GM18526 (cell line): ENCODE measurements around the gene KCNK4.

Source experiments
- POLR2A ChIP-seq: IDR thresholded peaks from 3 replicates; pipeline ENCODE4 v1.6.1; 2011; ENCODE audit not compliant: insufficient read length; ENCODE audit errors: extremely low read depth

KCNK4 gene

DNA sequence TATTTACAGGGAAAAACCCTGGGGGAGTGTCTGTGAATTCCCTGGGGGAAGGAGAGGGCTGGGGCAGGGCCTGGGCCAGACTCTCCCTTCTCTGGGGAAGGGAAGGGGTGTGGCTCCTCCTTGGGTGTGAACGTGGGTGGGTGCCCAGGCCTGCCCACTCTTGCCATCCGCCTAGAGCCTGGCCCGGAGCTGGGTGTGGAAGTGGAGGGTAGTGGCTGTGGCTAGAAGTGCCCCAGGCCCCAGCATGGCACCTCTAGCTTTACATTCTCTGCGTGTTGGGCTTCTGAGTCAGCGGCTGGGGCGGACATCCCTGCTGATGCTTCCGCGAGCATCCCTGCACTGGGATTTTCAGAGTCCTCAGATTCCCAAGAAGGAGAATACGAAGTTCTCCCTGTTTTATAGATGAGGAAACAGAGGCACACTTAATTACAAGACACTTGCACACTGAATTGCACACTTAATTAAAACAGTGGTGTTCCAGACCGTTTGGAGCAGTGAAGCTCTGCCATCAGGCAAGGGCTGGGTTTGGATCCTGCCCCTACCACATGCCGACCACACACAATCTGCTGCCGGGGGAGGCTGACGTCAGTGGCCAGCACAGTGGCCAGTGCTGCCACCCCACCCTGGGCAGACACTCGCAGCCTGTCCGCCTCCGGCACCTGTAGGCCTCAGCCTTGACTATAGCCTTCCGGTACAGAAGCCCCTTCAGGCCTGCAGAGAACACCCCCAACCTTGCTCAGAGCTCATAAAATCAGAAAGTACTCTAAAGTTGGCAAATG, 14.3 kb upstream of the KCNK4 start:
- TF ChIP-seq POLR2A, result no peak

- no peak for TF ChIP-seq POLR2A
These were observed 12.4 kb upstream of the KCNK4 start for GRCh38 chr11:64278576-64279190.

- TF ChIP-seq POLR2A, result no peak
These were observed 8.9 kb upstream of the KCNK4 start for GRCh38 chr11:64281957-64282770.

GRCh38 chr11:64283092-64283491, 8.0 kb upstream of the KCNK4 start:
- TF ChIP-seq POLR2A, result no peak

DNA sequence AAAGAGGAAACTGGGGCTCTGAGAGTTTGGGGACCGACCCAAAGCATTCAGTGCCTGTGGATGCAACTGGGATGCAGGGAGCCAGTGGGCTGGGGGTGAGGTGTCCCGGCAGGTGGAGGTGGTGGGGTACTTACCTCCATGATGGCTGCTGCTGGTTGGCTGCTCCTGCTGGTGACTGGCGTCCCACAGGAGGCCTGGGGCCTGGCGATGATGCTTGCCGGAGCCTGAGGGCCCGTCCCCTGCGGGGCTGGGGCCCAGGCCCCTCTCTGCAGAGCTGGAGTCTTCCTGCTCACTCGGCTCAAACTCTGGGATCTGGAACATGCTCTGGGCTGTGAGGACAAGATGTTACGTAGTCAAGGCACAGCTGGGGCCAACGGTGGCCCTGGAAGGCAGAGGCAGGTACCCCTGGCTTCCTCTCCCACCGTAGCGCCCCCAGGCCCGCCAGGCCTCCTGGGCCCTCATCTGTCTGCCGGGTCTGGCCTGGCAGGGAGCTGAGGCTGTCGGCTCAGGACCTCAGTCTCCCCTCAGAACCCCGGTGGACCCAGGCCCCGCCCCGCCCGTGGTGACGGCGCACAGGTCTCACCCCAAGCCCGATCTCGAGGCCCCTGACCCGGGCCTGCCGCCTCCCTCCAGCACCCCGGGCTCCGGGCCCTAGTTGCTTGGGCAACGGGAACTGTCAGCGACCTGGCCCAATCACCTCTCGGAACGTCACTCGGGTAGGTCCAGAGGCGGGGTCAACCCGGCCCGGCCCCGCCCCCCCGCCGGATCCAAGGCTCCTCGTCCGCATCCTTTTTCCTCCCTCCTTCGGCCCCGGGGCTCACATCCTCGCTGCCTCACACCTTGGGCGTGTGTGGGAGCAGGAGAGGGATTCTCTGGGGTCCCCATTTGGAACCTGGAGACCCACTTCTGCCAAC, 6.8 kb upstream of the KCNK4 start, which contains the start of gene BAD:
TSS of gene BAD (minus strand) at position 618 of the 914 bp plus-strand sequence. CDS start at position 321, 297 bp downstream.
- peak; percentile 59 for TF ChIP-seq POLR2A

DNA sequence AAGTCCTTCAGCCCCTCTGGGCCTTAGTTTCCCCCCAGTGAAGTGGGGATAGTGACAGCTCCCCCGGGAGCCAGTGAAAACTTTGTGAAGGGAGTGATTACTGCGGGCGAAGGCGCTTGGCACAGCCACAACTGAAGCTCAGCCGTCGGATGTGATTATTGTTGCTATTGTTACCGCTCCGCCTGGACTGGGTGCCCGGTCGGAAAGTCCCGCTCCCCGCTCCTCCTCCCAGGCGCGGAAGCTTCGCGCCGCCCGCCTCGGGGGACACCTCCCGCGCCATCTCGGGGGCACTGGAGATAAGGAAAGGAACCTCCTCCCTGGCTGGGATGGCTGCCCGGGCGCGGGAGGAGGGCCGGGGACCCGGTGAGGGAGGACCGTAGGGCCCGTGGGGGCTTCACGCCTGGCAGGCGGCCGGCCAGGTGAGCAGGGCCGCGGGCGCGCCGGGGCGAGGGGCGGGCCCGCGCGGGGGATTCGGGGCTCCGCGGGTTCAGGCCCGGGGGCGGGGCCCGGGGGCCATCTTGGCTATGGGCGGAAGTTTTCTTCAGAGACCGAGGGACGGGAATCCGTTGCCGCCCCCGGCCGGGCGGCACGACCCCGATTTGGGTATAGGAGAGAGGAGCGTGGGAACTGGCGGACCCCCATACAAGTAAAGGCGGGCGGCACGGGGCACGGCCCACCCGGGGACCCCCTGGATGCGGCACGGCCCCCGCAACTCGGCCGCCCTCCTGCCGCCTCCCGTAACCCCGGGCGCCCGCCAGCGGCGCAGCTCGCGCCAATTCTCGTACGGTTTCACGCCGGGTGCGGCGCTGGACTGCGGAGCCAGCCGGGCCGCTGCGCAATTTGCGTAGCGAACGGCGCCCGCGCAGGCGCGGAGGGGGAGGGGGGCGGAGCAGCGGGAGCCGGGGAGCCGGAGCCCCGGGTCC, 5.9 kb upstream of the KCNK4 start, which contains the start of gene GPR137:
TSS of gene GPR137 (plus strand) at position 887 of the 923 bp plus-strand sequence. CDS start 677 bp downstream, outside the sequence.
- TF ChIP-seq POLR2A, result peak; percentile 11

DNA sequence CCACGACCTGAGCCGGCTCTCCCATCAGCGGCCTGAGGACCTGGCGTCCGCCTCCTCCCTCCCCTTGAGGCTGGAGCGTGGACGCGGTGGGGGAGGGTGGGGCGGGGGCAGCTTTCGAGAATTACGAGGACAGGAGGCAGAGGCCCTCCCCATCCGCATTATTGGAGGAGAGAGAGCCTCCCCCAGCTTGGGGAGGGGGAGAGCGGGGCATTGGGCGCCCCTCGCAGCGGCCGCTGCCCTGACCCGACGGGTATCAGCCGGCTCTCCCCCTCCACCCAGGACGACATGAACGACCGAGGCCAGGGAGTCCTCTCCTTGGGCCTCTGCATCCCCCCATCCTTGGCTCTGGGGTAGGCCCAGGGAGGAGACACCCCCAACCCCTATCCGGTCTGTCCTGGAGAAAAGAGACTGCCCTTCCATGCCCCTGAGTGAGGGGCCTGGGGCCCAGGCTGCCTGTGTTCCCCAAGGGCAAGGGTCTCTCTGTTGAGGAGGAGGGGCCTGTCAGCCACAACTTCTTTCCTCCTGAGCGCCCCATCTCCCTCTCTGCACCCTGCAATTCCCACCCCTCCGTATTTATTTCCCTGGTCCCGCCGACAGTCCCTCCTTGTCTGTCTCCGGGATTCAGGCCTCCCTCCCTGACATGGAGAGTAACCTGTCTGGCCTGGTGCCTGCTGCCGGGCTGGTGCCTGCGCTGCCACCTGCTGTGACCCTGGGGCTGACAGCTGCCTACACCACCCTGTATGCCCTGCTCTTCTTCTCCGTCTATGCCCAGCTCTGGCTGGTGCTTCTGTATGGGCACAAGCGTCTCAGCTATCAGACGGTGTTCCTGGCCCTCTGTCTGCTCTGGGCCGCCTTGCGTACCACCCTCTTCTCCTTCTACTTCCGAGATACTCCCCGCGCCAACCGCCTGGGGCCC, 5.0 kb upstream of the KCNK4 start:
- TF ChIP-seq POLR2A, result peak; percentile 11

- no peak for TF ChIP-seq POLR2A
These were observed 4.3 kb upstream of the KCNK4 start for GRCh38 chr11:64286801-64287159.

DNA sequence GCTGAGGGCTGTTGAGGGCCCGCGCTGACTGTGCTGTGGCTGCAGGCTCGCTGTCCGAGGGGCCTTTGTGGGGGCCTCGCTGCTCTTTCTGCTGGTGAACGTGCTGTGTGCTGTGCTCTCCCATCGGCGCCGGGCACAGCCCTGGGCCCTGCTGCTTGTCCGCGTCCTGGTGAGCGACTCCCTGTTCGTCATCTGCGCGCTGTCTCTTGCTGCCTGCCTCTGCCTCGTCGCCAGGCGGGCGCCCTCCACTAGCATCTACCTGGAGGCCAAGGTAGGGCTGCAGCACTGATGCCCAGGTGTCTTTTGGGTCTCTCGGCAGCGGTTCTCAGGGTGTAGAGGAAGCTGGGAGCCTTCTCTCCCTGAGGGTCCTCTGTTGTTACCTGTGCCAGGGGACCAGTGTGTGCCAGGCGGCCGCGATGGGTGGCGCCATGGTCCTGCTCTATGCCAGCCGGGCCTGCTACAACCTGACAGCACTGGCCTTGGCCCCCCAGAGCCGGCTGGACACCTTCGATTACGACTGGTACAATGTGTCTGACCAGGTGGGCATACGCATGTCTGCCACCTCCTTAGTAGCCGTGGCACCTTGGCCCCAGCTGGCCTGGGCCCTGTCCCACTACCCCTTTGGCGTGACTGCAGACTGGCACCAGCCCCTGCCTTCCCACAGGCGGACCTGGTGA, 3.3 kb upstream of the KCNK4 start:
- no peak for TF ChIP-seq POLR2A

DNA sequence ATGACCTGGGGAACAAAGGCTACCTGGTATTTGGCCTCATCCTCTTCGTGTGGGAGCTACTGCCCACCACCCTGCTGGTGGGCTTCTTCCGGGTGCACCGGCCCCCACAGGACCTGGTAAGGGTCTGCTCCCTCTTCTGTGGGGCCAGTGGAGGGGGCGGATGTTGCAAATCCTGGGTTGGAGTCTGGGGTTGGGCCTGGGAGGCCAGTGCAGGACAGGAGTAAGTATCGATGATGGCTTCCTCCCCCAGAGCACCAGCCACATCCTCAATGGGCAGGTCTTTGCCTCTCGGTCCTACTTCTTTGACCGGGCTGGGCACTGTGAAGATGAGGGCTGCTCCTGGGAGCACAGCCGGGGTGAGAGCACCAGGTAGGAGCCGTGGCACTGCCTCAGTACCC, 2.8 kb upstream of the KCNK4 start:
- no peak for TF ChIP-seq POLR2A

DNA sequence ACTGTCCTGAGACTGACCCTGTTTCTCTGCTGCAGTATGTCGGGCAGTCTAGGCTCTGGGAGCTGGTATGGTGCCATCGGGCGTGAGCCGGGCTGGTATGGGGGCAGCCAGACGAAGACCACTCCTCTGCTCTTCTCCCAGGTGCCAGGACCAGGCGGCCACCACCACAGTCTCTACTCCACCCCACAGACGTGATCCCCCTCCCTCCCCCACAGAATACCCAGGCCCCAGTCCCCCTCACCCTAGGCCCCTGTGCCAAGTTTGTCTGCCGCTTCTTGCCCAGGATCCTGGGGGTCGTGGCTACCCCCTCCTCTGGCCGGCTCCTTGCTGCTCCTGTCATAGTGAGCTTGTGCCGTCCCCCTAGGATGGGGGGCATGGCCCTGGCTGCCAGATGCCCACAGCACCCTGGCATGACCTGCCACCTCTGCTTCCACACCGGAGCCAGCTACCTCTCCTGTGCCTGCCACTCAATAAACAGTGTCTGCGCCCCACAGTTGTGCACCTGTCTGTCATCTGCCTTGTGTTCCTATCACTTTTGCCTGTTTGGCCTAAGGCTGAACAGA, 2.0 kb upstream of the KCNK4 start:
- TF ChIP-seq POLR2A, result no peak
